GM19351 (cell line): ENCODE measurements around the gene CCDC60.

ENCODE experiments used
- ATAC-seq: cut with Tn5 transposase; IDR thresholded peaks from one replicate; pipeline ENCODE4 v1.9.1; 2021; ENCODE audit warnings: mild to moderate bottlenecking, moderate library complexity; ENCODE audit not compliant: unreplicated experiment

Gene CCDC60

GRCh38 chr12:119501052-119501451 is 166.5 kb downstream of the CCDC60 start:
- no peak for ATAC-seq

- ATAC-seq: no peak
These were observed 170.5 kb downstream of the CCDC60 start for GRCh38 chr12:119505001-119505400.

GRCh38 chr12:119512772-119513497 is 178.4 kb downstream of the CCDC60 start:
- no peak for ATAC-seq

- ATAC-seq: no peak
These were observed 193.7 kb downstream of the CCDC60 start for GRCh38 chr12:119528241-119528640.

GRCh38 chr12:119540476-119540875 is 205.9 kb downstream of the CCDC60 start:
- ATAC-seq: no peak

- ATAC-seq: peak; percentile 91
These were observed 210.5 kb downstream of the CCDC60 start for GRCh38 chr12:119544765-119545625.

GRCh38 chr12:119546340-119546739 is 211.8 kb downstream of the CCDC60 start:
- ATAC-seq: no peak

- ATAC-seq: no peak
These were observed 212.5 kb downstream of the CCDC60 start for GRCh38 chr12:119547001-119547400.

- ATAC-seq: no peak
These were observed 222.3 kb downstream of the CCDC60 start for GRCh38 chr12:119556854-119557253.

GRCh38 chr12:119565404-119565803 is 230.9 kb downstream of the CCDC60 start:
- no peak for ATAC-seq

- ATAC-seq: no peak
These were observed 236.2 kb downstream of the CCDC60 start for GRCh38 chr12:119570771-119571170.

- no peak for ATAC-seq
These were observed 238.6 kb downstream of the CCDC60 start for GRCh38 chr12:119573086-119573485.

- no peak for ATAC-seq
These were observed 239.7 kb downstream of the CCDC60 start for GRCh38 chr12:119574255-119574654.

- ATAC-seq: no peak
These were observed 241.7 kb downstream of the CCDC60 start for GRCh38 chr12:119576118-119576810.

- ATAC-seq: no peak
These were observed 242.4 kb downstream of the CCDC60 start for GRCh38 chr12:119576915-119577314.

GRCh38 chr12:119578112-119578511 is 243.6 kb downstream of the CCDC60 start:
- no peak for ATAC-seq

- no peak for ATAC-seq
These were observed 254.6 kb downstream of the CCDC60 start for GRCh38 chr12:119589097-119589496.

GRCh38 chr12:119589634-119590033 is 255.1 kb downstream of the CCDC60 start:
- ATAC-seq: no peak
